H9 (cell line): Measurements from ENCODE around the gene TMEM161A. TPM values are rescaled to one million over a fixed set of nuclear protein-coding genes. Genes with fewer than 3 reads are reported as not detected.

Experiments used
- DNase-seq: peaks from one replicate; pipeline ENCODE4 v3.0.0-alpha.2; 2017
- H2AFZ ChIP-seq: one replicate; pipeline ENCODE4 v1.6.1; 2013; ENCODE audit warnings: mild to moderate bottlenecking, low read length, control low read depth, moderate library complexity
- H2AK5ac ChIP-seq: 2 replicates; pipeline ENCODE4 v1.6.1; 2013; ENCODE audit warnings: low read length, control low read depth, mixed read lengths; ENCODE audit not compliant: insufficient read length
- H2BK120ac ChIP-seq: one replicate; pipeline ENCODE4 v1.6.1; 2013; ENCODE audit warnings: low read depth, mild to moderate bottlenecking, low read length, control low read depth, inconsistent platforms; ENCODE audit not compliant: poor library complexity, severe bottlenecking
- H2BK12ac ChIP-seq: 2 replicates; pipeline ENCODE4 v1.6.1; 2013; ENCODE audit warnings: low read length, control low read depth, mixed read lengths, low read depth; ENCODE audit not compliant: insufficient read length
- H2BK15ac ChIP-seq: 2 replicates; pipeline ENCODE4 v1.6.1; 2013; ENCODE audit warnings: low read depth, low read length, control low read depth
- H2BK20ac ChIP-seq: one replicate; pipeline ENCODE4 v1.6.1; 2013; ENCODE audit warnings: low read depth, mild to moderate bottlenecking, low read length, control low read depth, inconsistent platforms; ENCODE audit not compliant: poor library complexity, severe bottlenecking
- H2BK5ac ChIP-seq: 2 replicates; pipeline ENCODE4 v1.6.1; 2013; ENCODE audit warnings: low read length, control low read depth, mixed read lengths; ENCODE audit not compliant: insufficient read length
- H3K14ac ChIP-seq: 2 replicates; pipeline ENCODE4 v1.6.1; 2013; ENCODE audit warnings: low read length, control low read depth; ENCODE audit not compliant: insufficient read depth
- H3K18ac ChIP-seq: 2 replicates; pipeline ENCODE4 v1.6.1; 2013; ENCODE audit warnings: low read depth, mild to moderate bottlenecking, mixed read lengths, low read length, control low read depth; ENCODE audit not compliant: insufficient read length
- H3K23ac ChIP-seq: 2 replicates; pipeline ENCODE4 v1.6.1; 2013; ENCODE audit warnings: low read length, control low read depth, mixed read lengths, low read depth; ENCODE audit not compliant: insufficient read length
- H3K23me2 ChIP-seq: 2 replicates; pipeline ENCODE4 v1.6.1; 2013; ENCODE audit warnings: low read depth, mild to moderate bottlenecking, mixed read lengths, low read length, control low read depth; ENCODE audit not compliant: insufficient read length, poor library complexity, severe bottlenecking
- H3K27ac ChIP-seq: 2 replicates; pipeline ENCODE4 v1.5.1; 2013; ENCODE audit warnings: low read length, control low read depth, mixed read lengths, low read depth; ENCODE audit not compliant: insufficient read length
- H3K27me3 ChIP-seq: 2 replicates; pipeline ENCODE4 v1.6.1; 2013; ENCODE audit warnings: low read length, control low read depth, inconsistent platforms; ENCODE audit not compliant: insufficient read depth
- H3K4ac ChIP-seq: 2 replicates; pipeline ENCODE4 v1.6.1; 2013; ENCODE audit warnings: low read depth, mild to moderate bottlenecking, control low read depth, inconsistent platforms, low read length, moderate library complexity
- H3K4me1 ChIP-seq: 2 replicates; pipeline ENCODE4 v1.6.1; 2013; ENCODE audit warnings: low read length, control low read depth, inconsistent platforms; ENCODE audit not compliant: insufficient read depth
- H3K4me2 ChIP-seq: 2 replicates; pipeline ENCODE4 v1.6.1; 2013; ENCODE audit warnings: low read length, control low read depth, mixed read lengths; ENCODE audit not compliant: insufficient read length, insufficient read depth
- H3K56ac ChIP-seq: 2 replicates; pipeline ENCODE4 v1.6.1; 2013; ENCODE audit warnings: low read depth, mild to moderate bottlenecking, mixed read lengths, low read length, control low read depth; ENCODE audit not compliant: insufficient read length
- H3K79me1 ChIP-seq: 2 replicates; pipeline ENCODE4 v1.6.1; 2013; ENCODE audit warnings: low read depth, mild to moderate bottlenecking, moderate library complexity, low read length, control low read depth, inconsistent platforms; ENCODE audit not compliant: insufficient read depth, poor library complexity, severe bottlenecking
- H3K79me2 ChIP-seq: 2 replicates; pipeline ENCODE4 v1.6.1; 2013; ENCODE audit warnings: low read length, control low read depth, inconsistent platforms; ENCODE audit not compliant: insufficient read depth
- H3K9ac ChIP-seq: 2 replicates; pipeline ENCODE4 v1.6.1; 2013; ENCODE audit warnings: low read length, control low read depth, mixed read lengths; ENCODE audit not compliant: insufficient read length; ENCODE audit errors: extremely low read depth
- H3K9me3 ChIP-seq: one replicate; pipeline ENCODE4 v1.6.1; 2013; ENCODE audit warnings: low read depth, low read length, inconsistent platforms; ENCODE audit not compliant: control insufficient read depth
- H3T11ph ChIP-seq: one replicate; pipeline ENCODE4 v1.6.1; 2013; ENCODE audit warnings: mild to moderate bottlenecking, low read length, control low read depth, inconsistent platforms
- H4K20me1 ChIP-seq: one replicate; pipeline ENCODE4 v1.6.1; 2013; ENCODE audit not compliant: control insufficient read depth, insufficient read length, insufficient read depth
- H4K5ac ChIP-seq: 2 replicates; pipeline ENCODE4 v1.6.1; 2013; ENCODE audit warnings: low read depth, mild to moderate bottlenecking, mixed read lengths, low read length, control low read depth; ENCODE audit not compliant: insufficient read length
- H4K8ac ChIP-seq: replicated peaks from 2 replicates; pipeline ENCODE4 v1.6.1; 2013; ENCODE audit warnings: low read length, control low read depth, mixed read lengths, low read depth; ENCODE audit not compliant: insufficient read length
- H4K91ac ChIP-seq: 2 replicates; pipeline ENCODE4 v1.6.1; 2013; ENCODE audit warnings: low read depth, mild to moderate bottlenecking, moderate library complexity, mixed read lengths, low read length, control low read depth; ENCODE audit not compliant: insufficient read length
- H3K27ac Mint-ChIP-seq, 3 experiments: 2 replicates in 2 of 3; 3 replicates in 1 of 3; pipeline ENCODE4 v1.8.0; 2020 to 2021; ENCODE audit warnings: mixed read lengths in 3 of 3, mild to moderate bottlenecking in 1 of 3, moderate library complexity in 1 of 3
- H3K27me3 Mint-ChIP-seq: 2 replicates; pipeline ENCODE4 v1.8.0; 2021; ENCODE audit warnings: low read depth, mild to moderate bottlenecking, moderate library complexity, mixed read lengths
- H3K36me3 Mint-ChIP-seq, 3 experiments: 2 replicates in 2 of 3; 3 replicates in 1 of 3; pipeline ENCODE4 v1.8.0; 2020 to 2021; ENCODE audit warnings: low read depth in 3 of 3, mixed read lengths in 3 of 3; ENCODE audit not compliant: insufficient read depth in 1 of 3
- H3K4me1 Mint-ChIP-seq, 2 experiments: 2 replicates each; pipeline ENCODE4 v1.8.0; 2020; ENCODE audit warnings: mixed read lengths in 2 of 2
- H3K4me3 Mint-ChIP-seq, 2 experiments: 2 replicates in 1 of 2; 3 replicates in 1 of 2; pipeline ENCODE4 v1.8.0; 2020 to 2021; ENCODE audit warnings: mild to moderate bottlenecking in 2 of 2, mixed read lengths in 2 of 2, moderate library complexity in 1 of 2
- H3K9me3 Mint-ChIP-seq, 2 experiments: 2 replicates in 1 of 2; 3 replicates in 1 of 2; pipeline ENCODE4 v1.8.0; 2020; ENCODE audit warnings: mild to moderate bottlenecking in 2 of 2, mixed read lengths in 2 of 2, moderate library complexity in 1 of 2
- CTCF ChIP-seq: fragments of 200-600 bp; sonication (generic); conservative IDR thresholded peaks from 3 replicates; pipeline ENCODE4 v1.8.0; 2021; ENCODE audit warnings: antibody characterized with exemption, mild to moderate bottlenecking
- WGBS: extraction: QIAGEN DNeasy Blood & Tissue Kit; methylation state at CpG from one replicate; pipeline ENCODE4 v1.1.7; 2013; ENCODE audit warnings: missing lambda C conversion rate, low lambda C conversion rate, mixed read lengths; ENCODE audit not compliant: insufficient read length; ENCODE audit errors: extremely low coverage; 5-methylcytosine and 5-hydroxymethylcytosine counted together
- total RNA-seq: library from RNA; stranded (reverse); gene quantifications from 2 replicates; pipeline ENCODE4 v1.2.1, GENCODE V29; 2021

The TMEM161A gene
- total RNA-seq, 1 experiment from 2014 or later = 40.9 TPM

GRCh38 chr19:19111967-19112580, 26.2 kb downstream of the TMEM161A start:
- H3K23me2 ChIP-seq = no peaks in the 10 kb centered on the region
- DNase-seq = no peak
- H3K9ac ChIP-seq = no peak overlapping the region
- H3K27me3 ChIP-seq = no peaks in the 10 kb centered on the region
- H3K79me1 ChIP-seq = no peaks in the 10 kb centered on the region
- no peaks in the 10 kb centered on the region for H4K20me1 ChIP-seq
- H4K91ac ChIP-seq = no peak overlapping the region
- H3K79me2 ChIP-seq = no peaks in the 10 kb centered on the region
- Mint-ChIP-seq H3K4me1 (peaks cover 15 to 28% of the 10 kb centered on the region in 2 experiments), H3K27me3 (peaks cover 46% of the 10 kb centered on the region), H3K4me3 (no peak overlapping the region; a peak in 1 of 5 replicates), H3K9me3 (no peaks in the 10 kb centered on the region), H3K36me3 (peaks cover 0 to 7% (median 5%) of the 10 kb centered on the region in 3 experiments; a peak in 4 of 7 replicates), H3K27ac (peak overlapping the region in 1 of 3 experiments; percentile 41; a peak in 2 of 7 replicates)
- no peak overlapping the region for H2BK120ac ChIP-seq
- no peak overlapping the region for H2AFZ ChIP-seq
- no peak overlapping the region for H4K5ac ChIP-seq
- no peak overlapping the region for H3K4me2 ChIP-seq
- H3K56ac ChIP-seq = no peak overlapping the region
- H3T11ph ChIP-seq = no peak overlapping the region
- H3K14ac ChIP-seq = no peak overlapping the region
- no peak overlapping the region for H3K4ac ChIP-seq
- no peak overlapping the region for H3K23ac ChIP-seq
- no CpG with 5 or more reads among the region's 9 CpGs for WGBS
- no peak overlapping the region for H2BK5ac ChIP-seq
- H3K18ac ChIP-seq = no peak overlapping the region
- H4K8ac ChIP-seq = no peak overlapping the region
- H2AK5ac ChIP-seq = no peak overlapping the region
- TF ChIP-seq CTCF = no peak
- no peak overlapping the region for H2BK12ac ChIP-seq
- no peak overlapping the region for H2BK20ac ChIP-seq
- H3K27ac ChIP-seq = no peak overlapping the region
- H3K9me3 ChIP-seq = no peaks in the 10 kb centered on the region
- H2BK15ac ChIP-seq = no peak overlapping the region
- H3K4me1 ChIP-seq = no peaks in the 10 kb centered on the region
